GM10847 (cell line): ENCODE data around the gene KATNB1.

Experiments
- POLR2A ChIP-seq: IDR thresholded peaks from 2 replicates; pipeline ENCODE4 v1.6.1; 2011; ENCODE audit not compliant: insufficient read length; ENCODE audit errors: extremely low read depth

The KATNB1 gene

GRCh38 chr16:57743886-57744641 lies 8.5 kb downstream of the KATNB1 start:
- no peak for TF ChIP-seq POLR2A

GRCh38 chr16:57744642-57744903 lies 9.0 kb downstream of the KATNB1 start:
- TF ChIP-seq POLR2A: no peak

GRCh38 chr16:57745768-57746167 lies 10.2 kb downstream of the KATNB1 start:
- no peak for TF ChIP-seq POLR2A

- TF ChIP-seq POLR2A: no peak
These were observed 11.5 kb downstream of the KATNB1 start for GRCh38 chr16:57747091-57747490.

- TF ChIP-seq POLR2A: no peak
These were observed 11.9 kb downstream of the KATNB1 start for GRCh38 chr16:57747496-57747895.

GRCh38 chr16:57747996-57748395 lies 12.4 kb downstream of the KATNB1 start:
- TF ChIP-seq POLR2A: no peak

- no peak for TF ChIP-seq POLR2A
These were observed 13.0 kb downstream of the KATNB1 start for GRCh38 chr16:57748596-57748995.

- TF ChIP-seq POLR2A: no peak
These were observed 13.6 kb downstream of the KATNB1 start for GRCh38 chr16:57749101-57749692.

- no peak for TF ChIP-seq POLR2A
These were observed 14.4 kb downstream of the KATNB1 start for GRCh38 chr16:57749856-57750452.

GRCh38 chr16:57750796-57751538 lies 15.4 kb downstream of the KATNB1 start:
- TF ChIP-seq POLR2A: no peak

- no peak for TF ChIP-seq POLR2A
These were observed 16.1 kb downstream of the KATNB1 start for GRCh38 chr16:57751539-57752202.

- no peak for TF ChIP-seq POLR2A
These were observed 16.6 kb downstream of the KATNB1 start for GRCh38 chr16:57752203-57752580.

- no peak for TF ChIP-seq POLR2A
These were observed 17.2 kb downstream of the KATNB1 start for GRCh38 chr16:57752581-57753447.
